HG02943 (cell line): ENCODE results near the gene TFAP2E.
"Not testable (repeated sequence)": the region's sequence is repeated elsewhere in the genome, so short reads cannot be mapped to it uniquely, and the experiment has no call there.

Experiments used
- ATAC-seq: cut with Tn5 transposase; IDR thresholded peaks from one replicate; pipeline ENCODE4 v1.9.1; 2021; ENCODE audit warnings: mild to moderate bottlenecking, low read depth, moderate library complexity; ENCODE audit not compliant: unreplicated experiment

The TFAP2E gene

GRCh38 chr1:35570589-35571137 lies 2.5 kb upstream of the TFAP2E start:
- no peak for ATAC-seq

GRCh38 chr1:35571263-35571662 lies 1.9 kb upstream of the TFAP2E start:
- ATAC-seq, result no peak

- ATAC-seq, result no peak
These were observed 818 bp upstream of the TFAP2E start for GRCh38 chr1:35572296-35572695.

- no peak for ATAC-seq
These were observed 1.1 kb downstream of the TFAP2E start for GRCh38 chr1:35574125-35574654.

GRCh38 chr1:35574655-35575415 lies 1.7 kb downstream of the TFAP2E start:
- no peak for ATAC-seq

- ATAC-seq, result no peak
These were observed 2.4 kb downstream of the TFAP2E start for GRCh38 chr1:35575416-35575958.

- no peak for ATAC-seq
These were observed 3.1 kb downstream of the TFAP2E start for GRCh38 chr1:35576061-35576765.

- ATAC-seq, result not testable (repeated sequence)
These were observed 3.6 kb downstream of the TFAP2E start for GRCh38 chr1:35576766-35577070.

GRCh38 chr1:35577071-35577998 lies 4.2 kb downstream of the TFAP2E start:
- peak; percentile 81 for ATAC-seq

GRCh38 chr1:35580949-35581388 lies 7.9 kb downstream of the TFAP2E start:
- no peak for ATAC-seq

- ATAC-seq, result not testable (repeated sequence)
These were observed 8.5 kb downstream of the TFAP2E start for GRCh38 chr1:35581621-35582020.

- no peak for ATAC-seq
These were observed 12.2 kb downstream of the TFAP2E start for GRCh38 chr1:35585281-35585680.

- ATAC-seq, result not testable (repeated sequence)
These were observed 12.7 kb downstream of the TFAP2E start for GRCh38 chr1:35585805-35586204.

- ATAC-seq, result no peak
These were observed 13.7 kb downstream of the TFAP2E start for GRCh38 chr1:35586808-35587207.

GRCh38 chr1:35587736-35588135 lies 14.6 kb downstream of the TFAP2E start:
- ATAC-seq, result no peak

- no peak for ATAC-seq
These were observed 15.2 kb downstream of the TFAP2E start for GRCh38 chr1:35588197-35588910.

GRCh38 chr1:35589516-35590427 lies 16.7 kb downstream of the TFAP2E start:
- ATAC-seq, result no peak

- no peak for ATAC-seq
These were observed 17.4 kb downstream of the TFAP2E start for GRCh38 chr1:35590476-35591040.
